GM12878 (cell line): ENCODE measurements around the gene EMILIN2. TPM values are rescaled to one million over a fixed set of nuclear protein-coding genes. Genes with fewer than 3 reads are reported as not detected.

Source experiments
- ATAC-seq: fragments of 200-7000 bp; cut with Tn5 transposase; 3 replicates; pipeline ENCODE4 v1.9.1; 2020; ENCODE audit warnings: mild to moderate bottlenecking, moderate library complexity
- BruUV-seq: library from RNA; stranded (reverse); fragments of 400-500 nt; replicated peaks from 2 replicates; lab custom pipeline; 2021; lab: Mats Ljungman, UMichigan
- CTCF ChIA-PET: fragments of 300-600 bp; sonication (Branson Sonifier 250); formaldehyde crosslinking; extraction: SDS; loops from one replicate; lab custom pipeline; 2021; ENCODE audit warnings: inconsistent platforms; lab: Yijun Ruan, JAX
- POLR2A ChIA-PET: fragments of 350-600 bp; formaldehyde crosslinking; extraction: SDS; loops from one replicate; lab custom pipeline; 2021; ENCODE audit warnings: inconsistent platforms; lab: Charles Lee
- RAD21 ChIA-PET: fragments of 300-600 bp; sonication (Branson Sonifier 250); formaldehyde crosslinking; loops from one replicate; lab custom pipeline; 2023; ENCODE audit warnings: antibody characterized with exemption; ENCODE audit not compliant: unreplicated experiment; lab: Charles Lee
- SMC1A ChIA-PET: fragments of 300-600 bp; sonication (Branson Sonifier 250); formaldehyde crosslinking; loops from one replicate; lab custom pipeline; 2023; ENCODE audit not compliant: unreplicated experiment, uncharacterized antibody; lab: Charles Lee
- DNase-seq: peaks from one replicate; pipeline ENCODE4 v3.0.0-alpha.2; 2011; ENCODE audit warnings: low read depth, low spot score
- FAIRE-seq: peaks from 3 replicates; lab custom pipeline; 2011; peaks lifted over from hg19 to GRCh38; lab: Jason Lieb, UNC
- H2AFZ ChIP-seq: 2 replicates; pipeline ENCODE4 v1.6.0; 2011; ENCODE audit warnings: low read depth, low read length, control low read depth; ENCODE audit not compliant: control insufficient read depth
- H3K27ac ChIP-seq: 2 replicates; pipeline ENCODE4 v1.5.1; 2011; ENCODE audit warnings: control low read depth; ENCODE audit not compliant: control insufficient read depth, insufficient read depth
- H3K27me3 ChIP-seq, 2 experiments: replicated peaks in 1 of 2; 2 replicates each; pipeline versions ENCODE4 v1.6.0 to v1.6.1; 2011; ENCODE audit warnings: low read length in 1 of 2; ENCODE audit not compliant: control insufficient read depth in 2 of 2, insufficient read depth in 2 of 2
- H3K36me3 ChIP-seq, 2 experiments: 2 replicates each; pipeline ENCODE4 v1.5.1; 2011; ENCODE audit warnings: low read length in 1 of 2; ENCODE audit not compliant: control insufficient read depth in 2 of 2, insufficient read depth in 2 of 2
- H3K4me1 ChIP-seq: 2 replicates; pipeline ENCODE4 v1.6.1; 2011; ENCODE audit warnings: mild to moderate bottlenecking, low read length, moderate library complexity, mixed read lengths; ENCODE audit not compliant: control insufficient read depth, insufficient read depth
- H3K4me2 ChIP-seq: 2 replicates; pipeline ENCODE4 v1.6.0; 2011; ENCODE audit warnings: control low read depth; ENCODE audit not compliant: control insufficient read depth, insufficient read depth
- H3K4me3 ChIP-seq: fragments of 200-600 bp; sonication (generic); 2 replicates; pipeline ENCODE4 v1.5.1; 2016
- H3K79me2 ChIP-seq: 2 replicates; pipeline ENCODE4 v1.6.0; 2011; ENCODE audit warnings: low read length; ENCODE audit not compliant: control insufficient read depth, insufficient read depth
- H3K9ac ChIP-seq: 2 replicates; pipeline ENCODE4 v1.8.0; 2011; ENCODE audit warnings: low read length, control low read depth, mixed read lengths; ENCODE audit not compliant: control insufficient read depth, insufficient read depth
- H3K9me3 ChIP-seq: replicated peaks from 3 replicates; pipeline ENCODE4 v1.5.1; 2011; ENCODE audit warnings: mild to moderate bottlenecking, low read length; ENCODE audit not compliant: control insufficient read depth, insufficient read depth
- H4K20me1 ChIP-seq: 2 replicates; pipeline ENCODE4 v1.6.0; 2011; ENCODE audit not compliant: control insufficient read depth, insufficient read depth
- ASH2L ChIP-seq: fragments of 300-600, 200-600 bp; sonication (generic); IDR thresholded peaks from 2 replicates; pipeline ENCODE4 v1.6.1; 2017; ENCODE audit warnings: low read depth, mild to moderate bottlenecking, borderline replicate concordance
- CHD1 ChIP-seq: IDR thresholded peaks from 2 replicates; pipeline ENCODE4 v1.6.1; 2012; ENCODE audit warnings: low read depth, low read length, improper control_type of control experiment
- ESRRA ChIP-seq: IDR thresholded peaks from 2 replicates; pipeline ENCODE4 v1.6.1; 2012; ENCODE audit warnings: mild to moderate bottlenecking, low read length, improper control_type of control experiment
- FOXM1 ChIP-seq: IDR thresholded peaks from 2 replicates; pipeline ENCODE4 v1.6.1; 2012; ENCODE audit warnings: low read depth, mild to moderate bottlenecking, inconsistent platforms, low read length, moderate library complexity
- GABPA ChIP-seq: IDR thresholded peaks from 2 replicates; pipeline ENCODE4 v1.6.1; 2014; ENCODE audit warnings: antibody characterized with exemption, low read depth, mild to moderate bottlenecking, inconsistent platforms
- HDAC6 ChIP-seq: fragments of 200-600 bp; sonication (generic); IDR thresholded peaks from one replicate; pipeline ENCODE4 v1.8.0; 2017; ENCODE audit warnings: antibody characterized with exemption; ENCODE audit not compliant: unreplicated experiment
- IKZF2 ChIP-seq, 2 experiments: fragments of 450-650 bp; IDR thresholded peaks; 2 replicates each; pipeline ENCODE4 v1.6.1; 2017; ENCODE audit warnings: mild to moderate bottlenecking in 2 of 2, moderate library complexity in 2 of 2
- NFYB ChIP-seq: IDR thresholded peaks from 2 replicates; pipeline ENCODE4 v1.6.1; 2011; ENCODE audit warnings: low read depth, mild to moderate bottlenecking, low read length, improper control_type of control experiment, moderate library complexity; ENCODE audit not compliant: insufficient read depth
- PML ChIP-seq: IDR thresholded peaks from 2 replicates; pipeline ENCODE4 v1.6.1; 2012; ENCODE audit warnings: low read length, inconsistent platforms
- RCOR1 ChIP-seq: conservative IDR thresholded peaks from 2 replicates; pipeline ENCODE4 v1.6.1; 2012; ENCODE audit warnings: low read depth, low read length, improper control_type of control experiment
- SIN3A ChIP-seq: IDR thresholded peaks from 2 replicates; pipeline ENCODE4 v1.6.1; 2012; ENCODE audit warnings: low read depth, low read length, improper control_type of control experiment
- SMAD1 ChIP-seq: fragments of 450-650 bp; IDR thresholded peaks from 2 replicates; pipeline ENCODE4 v1.6.1; 2018; ENCODE audit warnings: mild to moderate bottlenecking, low read depth; ENCODE audit not compliant: partially characterized antibody
- SMAD5 ChIP-seq: IDR thresholded peaks from 2 replicates; pipeline ENCODE4 v1.6.1; 2016; ENCODE audit warnings: antibody characterized with exemption, low read depth
- WRNIP1 ChIP-seq: IDR thresholded peaks from 2 replicates; pipeline ENCODE4 v1.6.1; 2011; ENCODE audit warnings: low read depth, low read length, improper control_type of control experiment, borderline replicate concordance
- YY1 ChIP-seq: IDR thresholded peaks from 2 replicates; pipeline ENCODE4 v1.6.1; 2011; ENCODE audit warnings: low read depth, mild to moderate bottlenecking, low read length
- WGBS: methylation state at CpG from one replicate; pipeline ENCODE4 v1.1.6; 2016; ENCODE audit warnings: low lambda C conversion rate; ENCODE audit not compliant: insufficient replicate concordance, insufficient coverage; ENCODE audit errors: missing lambda C conversion rate; 5-methylcytosine and 5-hydroxymethylcytosine counted together
- in situ Hi-C: fragments of 300-500 bp; cut with MboI; formaldehyde crosslinking; loops from 9 replicates; pipeline ENCODE4 v1.14.3; 2018; ENCODE audit warnings: mixed read lengths
- intact Hi-C: fragments of 100-400 bp; cut with micrococcal nuclease; formaldehyde crosslinking; loops from one replicate; pipeline ENCODE4 v1.14.2; 2022; ENCODE audit not compliant: unreplicated experiment
- polyA plus RNA-seq, 11 experiments: library from polyadenylated mRNA; depleted of rRNA in 4 of 11; unstranded in 6 of 11; stranded (reverse) in 5 of 11; fragments of >200 nt; fragmentation: Nextera tagmentation in 4 of 11; fragmentation: Illumina TruSeq in 1 of 11; extraction: Ambion mirVana in 4 of 11; extraction: Trizol in 1 of 11; gene quantifications; 1 replicate in 1 of 11; 2 replicates in 10 of 11; pipeline versions ENCODE4 v1.2.1 to v1.2.3, GENCODE V29; 2011 to 2016; ENCODE audit warnings: inconsistent platforms in 2 of 11, missing spikeins in 2 of 11, low read depth in 1 of 11
- total RNA-seq, 4 experiments: library from RNA; depleted of rRNA in 3 of 4; stranded (reverse); fragments of >200 nt in 3 of 4; fragmentation: Illumina TruSeq in 1 of 4; extraction: Trizol in 1 of 4; gene quantifications; 2 replicates each; pipeline versions ENCODE4 v1.2.1 to v1.2.3, GENCODE V29; 2013 to 2021
- TF ChIP-seq, protein P1 (sequence below): fragments of 450-650 bp; IDR thresholded peaks from 2 replicates; pipeline ENCODE4 v1.6.1; 2017; ENCODE audit warnings: mild to moderate bottlenecking, moderate library complexity
- TF ChIP-seq, protein P2 (sequence below): fragments of 450-650 bp; IDR thresholded peaks from 2 replicates; pipeline ENCODE4 v1.6.1; 2017; ENCODE audit warnings: borderline replicate concordance

EMILIN2 gene
- total and polyA plus RNA-seq, 10 of the 15 experiments (the other 5 are each of a cell fraction or from before 2014, with no cell fraction given) = 0.58 to 18.4 (median 5.9) TPM

DNA sequence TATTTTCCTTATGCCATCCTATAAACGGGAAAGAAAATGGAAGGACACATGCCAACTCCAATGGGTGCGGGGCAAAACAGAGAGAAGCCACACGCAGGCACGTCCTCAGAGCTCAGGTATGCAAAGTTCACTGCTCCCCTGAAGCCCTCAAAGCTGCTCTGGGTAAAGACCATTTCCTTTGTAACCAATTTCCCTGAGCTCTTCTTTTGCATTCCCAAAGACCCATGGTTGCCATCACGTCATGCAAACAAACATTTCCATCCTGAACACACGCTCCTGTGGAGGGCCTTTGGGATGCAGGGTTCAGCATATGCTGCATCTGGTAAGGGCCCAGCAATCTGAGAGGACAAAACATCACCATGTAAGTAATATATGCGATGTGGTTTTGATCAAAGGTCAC is 69.4 kb downstream of the EMILIN2 start:
- Histone ChIP-seq H3K4me2 (no peak overlapping the region), H4K20me1 (no peaks in the 10 kb centered on the region), H3K27ac (no peak overlapping the region), H3K9ac (no peak overlapping the region), H3K4me3 (no peak overlapping the region), H3K36me3 (peaks cover 20 to 31% of the 10 kb centered on the region in 2 experiments), H3K9me3 (no peaks in the 10 kb centered on the region), H2AFZ (no peak overlapping the region), H3K79me2 (no peaks in the 10 kb centered on the region), H3K4me1 (peaks cover 8% of the 10 kb centered on the region), H3K27me3 (no peaks in the 10 kb centered on the region)
- ChIA-PET POLR2A (interaction anchor here (1.0 to 1.4 kb wide), 2 partner anchors 9 to 57 kb away, joined by 3 to 4 read pairs; no protein-coding TSS in a partner anchor), SMC1A (interaction anchor here (1.4 kb wide), 1 partner anchor 71 kb away, joined by 3 read pairs; no protein-coding TSS in a partner anchor), RAD21 (interaction anchor here (1.5 kb wide), 1 partner anchor 69 kb away, joined by 6 read pairs; no protein-coding TSS in a partner anchor), CTCF (interaction anchor here (1.2 to 1.4 kb wide), 2 partner anchors 69 to 147 kb away, joined by 3 to 5 read pairs; no protein-coding TSS in a partner anchor)
- intact Hi-C loops = no loop called here
- BruUV-seq = no TSS peak
- DNase-seq (no peak), FAIRE-seq (no peak), ATAC-seq (no peak)
- WGBS = 97% methylated on average over 7 of the region's 7 CpGs
- in situ Hi-C loops = no loop called here
- TF ChIP-seq ASH2L (no peak), GABPA (no peak), WRNIP1 (no peak), SMAD5 (no peak), YY1 (no peak), SMAD1 (no peak), CHD1 (no peak), FOXM1 (no peak), ESRRA (no peak), RCOR1 (no peak), HDAC6 (no peak), PML (no peak), NFYB (no peak), IKZF2 (IDR thresholded peaks at IDR 0.05) (no peak), SIN3A (no peak)
- TF ChIP-seq, protein P1, sequence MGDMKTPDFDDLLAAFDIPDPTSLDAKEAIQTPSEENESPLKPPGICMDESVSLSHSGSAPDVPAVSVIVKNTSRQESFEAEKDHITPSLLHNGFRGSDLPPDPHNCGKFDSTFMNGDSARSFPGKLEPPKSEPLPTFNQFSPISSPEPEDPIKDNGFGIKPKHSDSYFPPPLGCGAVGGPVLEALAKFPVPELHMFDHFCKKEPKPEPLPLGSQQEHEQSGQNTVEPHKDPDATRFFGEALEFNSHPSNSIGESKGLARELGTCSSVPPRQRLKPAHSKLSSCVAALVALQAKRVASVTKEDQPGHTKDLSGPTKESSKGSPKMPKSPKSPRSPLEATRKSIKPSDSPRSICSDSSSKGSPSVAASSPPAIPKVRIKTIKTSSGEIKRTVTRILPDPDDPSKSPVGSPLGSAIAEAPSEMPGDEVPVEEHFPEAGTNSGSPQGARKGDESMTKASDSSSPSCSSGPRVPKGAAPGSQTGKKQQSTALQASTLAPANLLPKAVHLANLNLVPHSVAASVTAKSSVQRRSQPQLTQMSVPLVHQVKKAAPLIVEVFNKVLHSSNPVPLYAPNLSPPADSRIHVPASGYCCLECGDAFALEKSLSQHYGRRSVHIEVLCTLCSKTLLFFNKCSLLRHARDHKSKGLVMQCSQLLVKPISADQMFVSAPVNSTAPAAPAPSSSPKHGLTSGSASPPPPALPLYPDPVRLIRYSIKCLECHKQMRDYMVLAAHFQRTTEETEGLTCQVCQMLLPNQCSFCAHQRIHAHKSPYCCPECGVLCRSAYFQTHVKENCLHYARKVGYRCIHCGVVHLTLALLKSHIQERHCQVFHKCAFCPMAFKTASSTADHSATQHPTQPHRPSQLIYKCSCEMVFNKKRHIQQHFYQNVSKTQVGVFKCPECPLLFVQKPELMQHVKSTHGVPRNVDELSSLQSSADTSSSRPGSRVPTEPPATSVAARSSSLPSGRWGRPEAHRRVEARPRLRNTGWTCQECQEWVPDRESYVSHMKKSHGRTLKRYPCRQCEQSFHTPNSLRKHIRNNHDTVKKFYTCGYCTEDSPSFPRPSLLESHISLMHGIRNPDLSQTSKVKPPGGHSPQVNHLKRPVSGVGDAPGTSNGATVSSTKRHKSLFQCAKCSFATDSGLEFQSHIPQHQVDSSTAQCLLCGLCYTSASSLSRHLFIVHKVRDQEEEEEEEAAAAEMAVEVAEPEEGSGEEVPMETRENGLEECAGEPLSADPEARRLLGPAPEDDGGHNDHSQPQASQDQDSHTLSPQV = no peak
- TF ChIP-seq, protein P2, sequence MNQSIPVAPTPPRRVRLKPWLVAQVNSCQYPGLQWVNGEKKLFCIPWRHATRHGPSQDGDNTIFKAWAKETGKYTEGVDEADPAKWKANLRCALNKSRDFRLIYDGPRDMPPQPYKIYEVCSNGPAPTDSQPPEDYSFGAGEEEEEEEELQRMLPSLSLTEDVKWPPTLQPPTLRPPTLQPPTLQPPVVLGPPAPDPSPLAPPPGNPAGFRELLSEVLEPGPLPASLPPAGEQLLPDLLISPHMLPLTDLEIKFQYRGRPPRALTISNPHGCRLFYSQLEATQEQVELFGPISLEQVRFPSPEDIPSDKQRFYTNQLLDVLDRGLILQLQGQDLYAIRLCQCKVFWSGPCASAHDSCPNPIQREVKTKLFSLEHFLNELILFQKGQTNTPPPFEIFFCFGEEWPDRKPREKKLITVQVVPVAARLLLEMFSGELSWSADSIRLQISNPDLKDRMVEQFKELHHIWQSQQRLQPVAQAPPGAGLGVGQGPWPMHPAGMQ = no peak
